HG03196 (cell line): ENCODE data around the gene INPP4B.
"Not testable (repeated sequence)": the region's sequence is repeated elsewhere in the genome, so short reads cannot be mapped to it uniquely, and the experiment has no call there.

Experiments
- ATAC-seq: cut with Tn5 transposase; IDR thresholded peaks from one replicate; pipeline ENCODE4 v1.9.1; 2021; ENCODE audit not compliant: unreplicated experiment

Gene INPP4B

DNA sequence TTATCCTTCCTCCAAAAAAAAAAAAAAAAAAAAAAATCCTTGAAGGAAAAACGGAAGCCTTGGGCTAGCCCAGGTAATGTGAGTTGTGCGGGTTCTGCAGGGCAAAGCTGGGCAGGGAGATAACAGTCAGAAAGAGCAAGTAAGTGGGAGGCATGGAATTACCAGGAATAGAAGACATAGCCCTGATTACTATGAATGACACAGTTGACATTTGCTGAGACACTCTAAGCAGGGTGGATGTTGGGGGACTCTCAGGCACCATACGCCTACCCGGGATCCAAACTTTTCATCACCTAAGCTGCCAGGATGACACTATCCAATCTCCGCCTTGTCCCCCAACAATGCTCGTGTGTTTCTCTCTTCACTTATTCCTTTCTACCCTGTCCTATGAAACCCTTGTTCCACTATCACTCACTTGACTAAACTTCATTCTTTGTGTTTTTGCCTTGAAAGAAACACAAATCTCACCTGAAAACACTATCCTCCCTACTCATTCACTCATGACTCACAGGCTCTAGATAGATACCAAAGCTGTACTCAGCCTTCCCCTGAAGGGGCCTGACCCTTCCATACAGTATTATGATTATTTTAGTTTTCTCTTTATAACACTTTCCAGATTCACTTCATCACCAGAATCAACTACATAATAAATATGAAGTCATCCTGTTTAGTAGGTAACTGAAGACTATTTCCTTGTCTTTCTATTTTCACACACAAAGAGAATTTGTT, 158.4 kb downstream of the INPP4B start:
- ATAC-seq: no peak

DNA sequence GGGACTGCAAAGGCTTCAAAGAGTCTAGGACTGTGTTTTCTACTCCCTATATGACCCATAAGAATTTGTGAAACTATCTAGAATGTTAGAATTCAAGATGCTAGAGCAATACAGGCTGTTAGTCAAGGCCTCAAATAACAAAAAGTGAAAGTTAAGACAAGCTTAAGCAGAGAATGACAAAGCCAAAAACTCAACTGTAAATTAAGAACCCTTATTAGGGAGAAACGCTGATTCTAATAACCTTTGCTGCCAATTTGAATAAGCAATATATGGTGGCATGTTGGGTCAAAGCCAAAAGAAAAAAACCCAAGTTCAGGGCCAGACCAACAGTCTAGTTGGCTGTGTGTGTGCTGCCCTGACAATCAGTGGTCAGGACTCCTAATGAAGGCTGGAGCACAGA, 160.0 kb downstream of the INPP4B start:
- ATAC-seq: no peak

DNA sequence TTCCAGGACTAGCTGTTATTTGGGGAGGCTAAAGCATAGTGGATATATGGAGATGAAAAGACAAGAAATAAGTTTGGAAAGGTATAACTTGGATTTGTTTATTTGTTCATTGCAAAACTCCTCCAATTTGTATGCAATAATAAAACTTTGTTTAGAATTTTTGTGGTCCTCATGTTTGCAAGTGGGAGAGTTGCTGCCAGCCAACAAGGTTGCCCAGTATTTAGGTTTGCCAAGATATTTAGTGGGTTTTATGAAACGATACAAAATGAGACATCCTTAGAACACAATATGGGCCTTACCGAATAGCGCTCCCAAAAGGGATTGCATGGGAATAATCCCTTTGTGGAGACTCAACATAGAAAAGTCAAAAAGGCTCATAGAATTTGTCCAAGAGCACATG, 162.1 kb downstream of the INPP4B start:
- ATAC-seq: no peak

DNA sequence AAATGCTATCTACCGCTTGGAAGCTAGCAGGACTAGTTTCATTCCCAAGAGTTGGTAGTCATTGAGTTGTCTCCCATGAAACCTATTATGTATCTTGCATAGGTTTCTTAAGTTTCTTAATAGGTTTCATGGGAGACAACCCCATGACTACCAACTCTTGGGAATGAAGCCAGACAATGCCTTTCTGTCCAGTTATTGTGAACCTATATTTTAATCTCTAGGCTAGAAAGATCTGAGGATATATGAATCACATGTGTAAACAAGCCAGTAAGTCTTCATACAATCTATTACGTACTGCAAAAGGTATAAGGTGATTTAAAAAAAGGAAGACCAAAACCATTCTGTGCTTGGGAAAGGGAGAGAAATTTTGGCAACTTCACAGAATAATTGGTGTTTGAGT, 162.6 kb downstream of the INPP4B start:
- ATAC-seq: no peak

DNA sequence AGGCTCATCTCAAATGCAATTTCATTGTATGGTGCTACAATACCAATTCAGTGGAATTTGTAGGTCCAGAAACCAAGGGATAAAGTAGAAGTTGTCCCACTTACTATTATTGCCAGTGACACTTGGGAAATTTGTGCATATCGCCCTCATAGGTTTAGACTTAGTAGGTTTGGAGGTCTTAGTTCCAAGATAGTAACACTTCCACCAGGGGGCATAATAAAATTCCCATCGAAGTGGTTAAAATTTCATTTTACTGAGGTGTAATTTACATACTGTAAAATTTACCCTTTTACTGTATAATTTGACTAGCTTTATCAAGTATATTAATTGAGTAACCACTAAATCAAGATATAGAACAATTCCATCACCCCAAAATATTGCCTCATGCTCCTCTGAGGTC, 174.6 kb downstream of the INPP4B start:
- no peak for ATAC-seq

DNA sequence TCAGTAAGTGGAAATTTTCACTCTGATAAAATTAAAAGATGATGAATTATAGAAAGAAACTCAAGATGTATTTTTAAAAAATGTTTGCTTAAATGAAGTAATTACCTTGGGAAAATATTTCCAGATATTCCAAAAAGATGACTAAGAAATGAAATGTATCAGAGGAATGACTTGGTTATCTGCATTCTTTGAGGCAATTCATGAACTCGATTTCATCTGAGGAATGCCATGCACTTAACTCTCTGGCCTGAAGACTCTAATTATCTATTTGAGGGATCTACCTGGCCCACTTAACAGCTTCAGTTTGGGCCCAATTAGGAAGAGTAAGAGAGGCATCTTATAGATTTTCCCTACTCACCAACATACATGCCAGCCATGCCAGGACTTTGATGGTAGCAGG, 182.3 kb downstream of the INPP4B start:
- ATAC-seq: no peak

DNA sequence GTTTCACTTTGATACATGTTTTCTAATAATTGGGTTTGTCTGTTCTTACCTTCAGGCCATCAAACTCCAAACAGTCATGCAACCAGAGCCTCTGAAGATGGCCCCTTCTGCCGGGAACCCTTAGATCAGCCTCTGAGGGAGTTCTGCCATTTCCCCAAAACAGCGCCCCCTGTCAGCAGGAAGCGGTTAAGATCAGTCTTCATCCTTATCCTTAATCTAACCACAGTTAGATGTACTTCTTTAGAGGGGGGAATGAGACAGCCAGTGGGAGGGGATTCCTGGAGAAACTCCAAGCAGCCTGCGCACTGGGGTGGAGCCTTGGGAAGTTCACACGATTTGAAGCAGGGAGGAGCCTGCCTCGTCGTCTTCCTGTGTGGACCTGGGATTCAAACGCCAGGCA, 185.4 kb downstream of the INPP4B start:
- no peak for ATAC-seq

DNA sequence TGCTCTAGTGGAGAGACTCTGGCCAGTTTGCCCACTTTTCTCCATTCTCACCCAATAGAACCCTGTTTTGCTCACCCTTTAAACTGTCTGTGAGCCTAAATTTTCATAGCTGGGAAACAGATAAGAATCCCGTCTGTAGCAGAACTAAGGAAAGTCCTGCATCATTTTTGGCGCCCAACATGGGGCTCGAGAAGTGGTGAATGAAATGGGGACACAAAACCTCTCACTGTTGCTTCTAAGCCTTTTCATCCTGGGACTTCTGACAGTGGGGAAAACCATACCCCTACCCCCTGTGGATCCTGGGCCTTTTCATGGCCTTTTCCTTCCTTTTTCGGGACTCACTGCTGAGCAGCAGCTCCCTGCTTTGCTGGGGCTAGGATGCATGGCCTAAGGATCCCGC, 189.9 kb downstream of the INPP4B start:
- ATAC-seq: no peak

DNA sequence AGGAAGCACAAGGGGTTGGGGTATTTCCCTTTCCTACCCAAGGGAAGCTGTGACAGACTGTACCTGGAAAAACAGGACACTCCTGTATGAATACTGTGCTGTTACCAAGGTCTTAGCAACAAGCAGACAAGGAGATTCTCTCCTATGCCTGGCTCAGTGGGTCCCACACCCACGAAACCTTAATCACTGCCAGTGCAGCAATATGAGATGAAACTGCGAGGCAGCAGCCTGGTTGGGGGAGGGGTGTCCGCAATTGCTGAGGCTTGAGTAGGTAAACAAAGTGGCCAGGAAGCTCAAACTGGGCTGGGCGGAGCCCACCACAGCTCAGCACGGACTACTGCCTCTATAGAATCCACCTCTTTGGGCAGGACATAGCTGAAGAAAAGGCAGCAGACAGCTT, 197.7 kb downstream of the INPP4B start:
- no peak for ATAC-seq

DNA sequence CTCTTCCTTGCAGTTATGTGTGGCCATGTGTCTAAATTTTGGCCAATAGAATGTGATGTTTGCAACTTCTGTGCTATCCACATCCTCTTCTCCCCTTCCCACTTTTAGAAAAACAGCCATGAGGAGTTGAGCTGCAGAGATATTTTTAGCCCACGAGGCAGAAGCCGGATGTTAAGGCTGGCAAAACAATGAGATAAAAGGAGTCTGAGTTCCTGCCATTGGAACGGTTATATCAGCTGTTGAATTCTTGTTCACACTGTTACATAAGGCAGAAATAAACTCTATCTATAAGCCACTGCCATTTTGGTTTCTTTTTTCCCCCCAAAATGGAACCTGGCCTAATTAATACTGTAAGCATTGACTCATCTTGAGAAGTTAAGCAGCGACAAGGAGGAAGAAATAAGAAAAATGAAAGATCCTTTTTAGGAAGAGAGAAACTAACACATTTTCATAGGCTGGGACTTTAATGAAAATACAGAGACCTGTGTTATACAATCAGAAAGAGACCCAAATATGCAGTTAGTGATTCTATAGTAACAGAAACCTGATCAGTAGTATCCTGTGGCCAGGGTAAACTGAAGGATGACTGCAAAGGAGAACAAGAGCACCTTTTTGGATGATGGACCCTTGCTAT, 200.5 kb downstream of the INPP4B start:
- no peak for ATAC-seq

DNA sequence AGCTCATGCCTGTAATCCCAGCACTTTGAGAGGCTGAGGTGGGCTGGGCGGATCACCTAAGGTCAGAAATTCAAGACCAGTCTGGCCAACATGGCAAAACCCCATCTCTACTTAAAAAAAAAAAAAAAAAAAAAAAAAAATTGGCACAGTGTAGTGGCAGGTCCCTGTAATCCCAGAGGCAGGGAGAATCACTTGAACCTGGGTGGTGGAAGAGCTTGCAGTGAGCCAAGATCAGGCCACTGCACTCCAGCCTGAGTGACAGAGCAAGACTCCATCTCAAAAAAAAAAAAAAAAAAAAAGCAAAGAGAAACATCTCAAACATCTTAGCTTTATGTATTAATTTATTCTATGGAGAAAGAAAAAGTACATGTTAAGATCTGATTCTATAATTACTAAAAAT, 201.5 kb downstream of the INPP4B start:
- ATAC-seq: not testable (repeated sequence)

DNA sequence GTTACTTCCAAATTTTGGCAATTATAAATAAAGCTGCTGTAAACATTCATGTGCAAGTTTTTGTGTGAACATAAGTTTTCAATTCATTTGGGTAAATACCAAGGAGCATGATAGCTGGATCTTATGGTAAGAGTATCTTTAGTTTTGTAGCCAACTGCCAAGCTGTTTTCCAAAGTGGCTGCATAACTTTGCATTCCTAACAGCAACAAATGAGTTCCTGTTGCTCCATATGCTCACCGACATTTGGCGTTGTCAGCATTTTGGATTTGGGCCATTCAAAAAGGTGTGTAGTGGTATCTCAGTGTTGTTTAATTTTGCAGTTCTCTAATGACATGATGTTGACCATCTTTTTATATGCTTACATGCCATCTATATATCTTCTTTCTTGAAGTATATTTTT, 208.5 kb downstream of the INPP4B start:
- ATAC-seq: no peak

DNA sequence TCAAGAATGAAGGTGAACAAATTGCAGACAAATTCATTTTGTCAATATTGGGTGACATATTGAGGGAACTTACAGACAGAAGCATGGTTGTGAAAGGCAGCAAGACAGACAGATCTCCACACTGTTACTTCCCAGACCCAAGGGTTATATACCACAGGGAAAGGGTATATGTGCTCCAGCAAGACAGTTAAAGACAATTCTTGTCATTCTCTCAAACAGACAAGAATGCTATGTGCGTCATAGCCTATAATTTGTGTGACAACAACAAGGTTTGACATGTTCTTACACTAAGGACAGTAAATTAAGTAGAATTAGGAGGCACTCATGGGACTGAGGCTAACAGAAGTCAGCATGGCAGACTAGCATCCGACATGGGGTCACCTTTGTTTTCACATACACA, 214.3 kb downstream of the INPP4B start:
- no peak for ATAC-seq

DNA sequence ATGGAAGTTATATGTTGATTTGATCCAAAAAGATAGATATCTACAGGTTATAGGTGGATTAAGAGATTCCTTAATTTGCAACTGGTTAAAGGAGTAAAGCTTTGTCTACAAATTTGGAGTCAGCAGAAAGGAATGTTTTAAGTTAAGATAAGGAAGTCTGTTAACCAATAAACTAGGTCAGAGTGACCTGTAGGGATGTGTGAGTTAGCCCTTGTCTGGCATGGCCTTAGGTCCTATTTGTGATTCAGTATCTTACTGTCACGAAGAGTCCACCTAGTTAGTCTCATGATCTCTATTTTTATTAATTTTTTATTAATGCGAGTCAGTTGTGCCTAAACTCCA, 230.8 kb downstream of the INPP4B start:
- ATAC-seq: no peak

DNA sequence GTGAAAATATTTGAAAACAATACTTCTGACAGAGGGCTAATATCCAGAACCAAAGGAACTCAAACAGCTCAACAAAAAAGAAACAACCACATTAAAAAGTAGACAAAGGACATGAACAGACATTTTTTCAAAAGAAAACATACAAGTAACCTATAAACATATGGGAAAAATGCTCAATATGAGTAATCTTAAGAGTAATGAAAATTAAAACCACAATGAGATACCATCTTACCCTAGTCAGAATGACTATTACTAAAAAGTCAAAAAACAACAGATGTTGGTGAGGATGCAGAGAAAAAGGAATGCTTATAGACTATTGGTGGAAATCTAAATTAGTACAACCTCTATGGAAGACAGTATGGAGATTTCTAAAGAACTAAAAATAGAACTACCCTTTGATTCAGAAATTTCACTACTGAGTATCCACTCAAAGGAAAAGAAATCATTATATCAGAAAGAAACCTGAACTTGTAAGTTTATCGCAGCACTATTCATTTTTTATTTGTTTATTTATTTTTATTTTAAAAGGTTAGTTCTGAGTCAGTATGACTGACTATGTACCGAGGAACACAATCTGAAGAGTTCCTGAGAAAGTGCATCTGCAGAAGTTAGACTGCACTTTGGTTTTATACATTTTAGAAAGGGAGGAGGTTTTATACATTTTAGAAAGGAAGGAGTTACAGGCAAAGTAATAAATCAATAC, 231.3 kb downstream of the INPP4B start:
- no peak for ATAC-seq

DNA sequence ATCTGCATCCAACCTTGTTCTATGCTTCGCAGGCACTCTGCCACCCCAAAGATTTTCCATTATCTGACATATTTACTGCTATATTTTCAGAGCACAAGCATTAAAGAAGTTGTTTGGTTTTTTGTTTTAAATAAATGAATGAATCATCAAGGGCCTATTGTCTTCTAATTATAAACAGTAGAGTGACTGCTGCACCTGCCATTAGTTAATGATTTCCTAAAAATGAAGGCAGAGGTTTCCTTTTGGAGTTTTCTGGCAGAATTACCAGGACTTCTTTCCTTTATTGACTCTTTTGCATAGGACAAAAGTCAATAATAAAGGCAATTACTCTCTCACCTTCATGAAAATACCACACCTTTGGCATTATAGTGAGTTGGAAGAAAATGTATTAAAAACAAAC, 238.1 kb downstream of the INPP4B start:
- ATAC-seq: no peak

DNA sequence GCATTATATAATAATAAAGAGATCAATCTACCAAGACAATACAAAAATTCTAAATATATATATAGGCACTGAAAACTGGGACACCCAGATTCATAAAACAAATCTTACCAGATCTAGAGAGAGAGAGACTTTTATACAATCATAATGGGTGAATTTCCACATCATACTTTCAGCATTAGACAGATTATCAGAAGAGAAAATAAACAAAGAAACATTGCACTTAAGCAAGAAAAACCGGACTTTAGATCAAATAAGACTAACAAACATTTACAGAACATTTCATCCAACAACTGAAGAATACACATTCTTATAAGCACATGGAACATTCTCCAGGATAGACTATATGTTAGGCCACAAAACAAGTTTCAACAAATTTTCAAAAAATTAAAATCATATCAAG, 245.1 kb downstream of the INPP4B start:
- no peak for ATAC-seq

DNA sequence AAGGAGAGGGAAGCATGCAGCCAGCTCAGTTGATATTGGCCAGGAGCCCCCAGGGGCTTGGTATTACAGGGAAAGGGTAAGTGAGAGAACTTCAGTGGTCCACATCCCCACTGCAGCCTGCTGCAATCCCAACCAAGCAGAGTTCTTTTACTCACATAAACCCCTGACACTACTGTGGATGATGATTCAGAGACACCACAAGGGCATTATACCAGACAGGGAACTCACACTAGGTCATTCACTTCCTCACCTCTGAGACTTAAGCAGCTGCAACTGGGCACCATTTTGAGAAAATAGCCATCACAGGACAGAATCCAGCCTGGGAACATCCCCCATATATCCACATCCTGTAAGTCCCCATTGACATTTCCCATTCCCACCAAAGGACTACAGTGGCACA, 248.0 kb downstream of the INPP4B start:
- no peak for ATAC-seq

DNA sequence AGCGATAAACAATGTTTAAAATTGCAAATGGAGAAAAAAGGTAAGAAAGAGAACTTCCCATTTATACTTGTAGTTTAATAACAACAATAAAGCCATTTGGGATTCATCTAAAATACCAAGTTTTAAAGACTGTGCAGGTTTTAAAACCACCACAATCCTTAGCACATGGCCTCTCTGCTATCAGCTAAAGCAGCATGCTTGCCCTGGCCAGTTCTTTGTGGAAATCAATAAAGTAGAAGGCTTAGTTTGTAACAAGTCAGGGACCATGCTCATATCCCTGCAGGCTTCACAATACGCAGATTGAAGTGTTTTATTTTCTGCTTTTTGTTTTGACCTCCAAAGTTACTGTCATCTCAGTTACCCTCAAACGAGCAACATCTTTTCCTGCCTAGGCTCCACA, 249.5 kb downstream of the INPP4B start:
- no peak for ATAC-seq

DNA sequence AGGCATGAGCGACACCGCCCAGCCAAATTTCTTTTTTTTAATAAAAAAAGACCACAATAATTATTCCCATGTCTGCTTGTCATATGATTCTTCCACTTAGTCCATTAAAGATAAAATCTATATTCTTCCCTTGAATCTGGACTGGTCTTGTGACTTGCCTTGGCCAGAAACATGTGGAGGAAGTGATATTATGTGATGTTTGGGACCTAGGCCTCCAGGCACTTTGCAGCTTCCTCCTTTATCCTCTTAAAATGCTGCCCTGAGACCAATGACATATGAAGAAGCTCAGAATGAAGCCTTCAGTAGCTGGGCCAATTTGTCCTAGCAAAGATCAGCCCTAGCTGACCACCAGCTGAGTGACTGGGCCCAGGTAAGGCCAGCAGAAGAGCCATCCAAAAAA, 250.0 kb downstream of the INPP4B start:
- ATAC-seq: no peak

DNA sequence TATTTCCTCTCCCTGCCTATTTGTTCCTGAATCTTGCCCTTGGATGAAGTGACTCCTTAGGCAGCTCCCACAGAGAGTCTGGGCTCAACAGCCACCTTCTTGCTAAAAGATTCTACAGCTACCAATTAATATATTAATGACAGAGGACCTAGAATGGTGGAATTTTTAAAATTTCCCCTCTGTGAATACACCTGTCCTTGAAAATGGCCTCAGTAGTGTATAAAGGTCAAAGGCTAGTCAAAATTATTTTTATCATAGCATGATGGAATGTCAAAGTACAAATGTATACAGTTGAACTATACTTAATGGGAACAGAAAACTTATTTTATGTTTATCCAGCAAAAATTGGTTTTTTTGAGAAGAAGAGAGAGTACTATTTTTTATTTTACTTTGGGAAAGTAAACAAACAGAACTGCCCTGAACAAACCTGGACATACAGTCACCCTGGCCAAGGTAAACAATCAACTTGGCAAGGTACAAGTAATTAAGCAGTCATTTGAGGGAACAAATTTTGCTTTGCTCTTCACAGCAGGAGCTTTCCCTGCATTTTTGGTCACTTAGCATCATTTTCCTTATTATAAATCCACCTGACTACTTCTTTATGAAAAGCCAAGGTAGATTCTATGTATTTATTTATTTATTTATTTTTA, 250.8 kb downstream of the INPP4B start:
- no peak for ATAC-seq

DNA sequence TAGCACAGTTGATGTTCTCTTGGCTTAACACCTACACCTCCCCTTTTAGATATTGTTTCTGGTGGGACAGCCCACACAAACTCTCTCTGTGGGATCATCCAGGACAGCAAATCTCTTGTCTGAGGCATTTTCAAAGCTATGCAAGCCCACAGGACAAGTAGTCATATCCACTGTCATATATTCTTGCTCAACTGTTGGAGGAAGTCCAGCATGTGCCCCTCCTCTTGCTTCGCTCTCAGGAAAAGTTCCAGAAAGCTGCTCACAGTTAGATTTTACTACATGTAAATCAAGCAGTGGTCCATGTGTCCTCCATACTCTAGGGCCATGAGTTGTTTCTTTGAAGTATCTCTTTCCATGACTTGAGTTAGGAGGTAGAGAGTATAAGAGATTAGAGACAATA, 260.7 kb downstream of the INPP4B start:
- ATAC-seq: no peak
